ENCODE data around the gene CDH13.

CDH13 gene

DNA sequence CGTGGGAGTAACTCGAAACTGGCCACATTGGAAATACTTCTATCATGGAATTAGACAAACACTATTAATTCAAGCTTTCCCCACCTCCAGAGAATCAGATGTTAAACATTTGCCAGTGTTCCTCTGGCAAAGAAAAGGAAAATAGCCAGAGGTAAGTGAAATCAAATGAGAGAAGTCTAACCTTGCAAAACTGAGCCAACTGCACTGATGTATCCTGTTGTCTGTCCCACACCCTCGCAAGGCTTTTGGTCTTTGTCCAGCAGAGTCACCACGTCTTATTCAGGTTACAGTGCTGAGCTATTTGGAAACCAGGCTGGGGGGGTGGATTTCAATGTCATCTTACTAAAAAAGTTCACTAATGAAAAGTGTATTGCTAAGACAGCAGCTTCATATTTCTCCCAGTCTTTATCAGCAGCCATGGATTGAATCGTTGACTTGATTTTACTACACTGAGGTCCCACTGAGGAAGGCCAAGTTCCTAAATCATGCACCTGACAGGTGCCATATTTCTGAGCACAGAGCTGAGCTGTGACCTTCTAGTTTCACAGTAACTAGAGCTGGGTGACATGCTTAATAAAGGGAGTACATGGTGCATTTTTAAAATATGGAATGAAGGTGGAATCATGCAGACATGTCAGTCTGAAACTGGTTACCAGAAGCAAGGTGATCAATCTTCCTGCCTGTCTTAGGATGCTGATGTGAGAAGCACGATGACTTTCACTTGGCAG lies 1095.9 kb downstream of the CDH13 start:
- no peak overlapping the region for H3K4me3 ChIP-seq (ENCODE audit: low read depth, low read length)

- H3K4me3 ChIP-seq (ENCODE audit: low read depth, low read length) = no peak overlapping the region
These were observed 1096.5 kb downstream of the CDH13 start for GRCh38 chr16:83723244-83723643.

DNA sequence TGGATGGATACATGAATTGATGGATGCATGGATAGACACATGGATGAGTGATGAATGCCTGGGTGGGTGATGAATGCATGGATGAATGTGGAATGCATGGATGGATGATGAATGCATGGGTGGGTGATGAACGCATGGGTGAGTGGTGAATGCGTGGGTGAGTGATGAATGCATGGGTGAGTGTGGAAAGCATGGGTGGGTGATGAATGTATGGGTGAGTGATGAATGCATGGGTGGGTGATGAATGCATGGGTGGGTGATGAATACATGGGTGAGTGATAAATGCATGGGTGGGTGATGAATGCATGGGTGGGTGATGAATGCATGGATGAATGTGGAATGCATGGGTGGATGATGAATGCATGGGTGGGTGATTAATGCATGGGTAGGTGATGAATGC lies 1097.1 kb downstream of the CDH13 start:
- no peak overlapping the region for H3K4me3 ChIP-seq (ENCODE audit: low read depth, low read length)

GRCh38 chr16:83724585-83724984 lies 1097.8 kb downstream of the CDH13 start:
- H3K4me3 ChIP-seq (ENCODE audit: low read depth, low read length) = no peak overlapping the region

DNA sequence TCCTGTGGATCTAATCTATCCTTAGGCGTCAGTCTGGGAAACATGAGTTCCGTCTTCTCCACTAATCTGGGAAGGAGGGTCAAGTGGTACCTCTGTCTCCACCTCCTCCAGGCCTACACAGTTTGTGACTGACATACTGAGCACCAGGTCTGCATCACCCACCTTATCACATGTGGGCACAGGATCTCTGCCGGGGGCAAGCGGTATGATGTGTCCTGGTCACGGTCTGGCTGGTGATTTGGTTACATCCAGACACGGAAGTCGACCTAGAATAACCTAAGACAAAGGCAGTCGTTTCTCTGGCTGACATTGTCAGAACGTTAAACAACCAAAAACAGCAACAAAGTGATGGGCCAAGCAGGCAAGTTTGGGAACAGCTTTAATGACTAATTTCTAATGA lies 1098.5 kb downstream of the CDH13 start:
- H3K4me3 ChIP-seq (ENCODE audit: low read depth, low read length) = no peak overlapping the region

GRCh38 chr16:83727018-83727417 lies 1100.2 kb downstream of the CDH13 start:
- no peak overlapping the region for H3K4me3 ChIP-seq (ENCODE audit: low read depth, low read length)

- no peak overlapping the region for H3K4me3 ChIP-seq (ENCODE audit: low read depth, low read length)
These were observed 1101.1 kb downstream of the CDH13 start for GRCh38 chr16:83727751-83728352.

DNA sequence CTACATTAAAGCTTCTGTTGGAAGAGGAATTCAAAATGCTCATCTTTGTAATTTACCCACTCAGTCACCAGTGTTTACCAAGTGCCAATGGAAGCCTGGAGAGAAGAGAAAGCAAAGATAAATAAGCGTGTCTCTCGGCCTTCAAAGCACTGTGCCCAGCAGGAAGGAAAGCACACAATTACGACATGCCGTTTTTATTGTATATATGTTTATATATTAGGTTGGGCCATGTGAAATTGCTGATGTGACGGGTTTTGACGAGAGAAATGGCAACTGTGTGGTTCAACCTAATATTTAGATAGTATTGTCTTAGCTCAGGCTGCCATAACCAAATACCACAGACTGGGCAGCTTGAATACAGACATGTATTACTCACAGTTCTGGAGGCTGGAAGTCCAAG lies 1101.7 kb downstream of the CDH13 start:
- no peak overlapping the region for H3K4me3 ChIP-seq (ENCODE audit: low read depth, low read length)

GRCh38 chr16:83730812-83731211 lies 1104.0 kb downstream of the CDH13 start:
- H3K4me3 ChIP-seq (ENCODE audit: low read depth, low read length) = no peak overlapping the region

DNA sequence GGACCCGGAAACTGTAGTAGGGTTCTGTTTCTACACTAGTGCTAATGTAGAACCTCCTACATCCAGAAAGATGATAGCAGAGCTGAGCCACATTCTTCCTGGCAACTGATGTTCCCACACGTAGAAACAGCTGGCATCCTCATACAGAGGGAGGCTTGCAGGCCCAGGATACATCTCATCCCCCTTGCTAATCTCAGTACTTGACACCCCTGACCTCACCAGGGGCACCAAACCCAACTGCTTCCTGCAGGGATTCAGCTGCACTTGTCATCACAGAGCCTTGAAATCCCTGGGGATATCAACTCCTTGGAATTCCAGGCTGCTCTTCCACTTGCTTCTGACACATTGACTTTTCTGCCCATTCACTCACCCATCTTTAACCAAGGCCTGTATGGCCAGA lies 1105.8 kb downstream of the CDH13 start:
- H3K4me3 ChIP-seq (ENCODE audit: low read depth, low read length) = no peak overlapping the region

GRCh38 chr16:83733301-83733700 lies 1106.5 kb downstream of the CDH13 start:
- no peak overlapping the region for H3K4me3 ChIP-seq (ENCODE audit: low read depth, low read length)

GRCh38 chr16:83734136-83734535 lies 1107.4 kb downstream of the CDH13 start:
- H3K4me3 ChIP-seq (ENCODE audit: low read depth, low read length) = no peak overlapping the region

- no peak overlapping the region for H3K4me3 ChIP-seq (ENCODE audit: low read depth, low read length)
These were observed 1111.1 kb downstream of the CDH13 start for GRCh38 chr16:83737729-83738354.

- no peak overlapping the region for H3K4me3 ChIP-seq (ENCODE audit: low read depth, low read length)
These were observed 1112.2 kb downstream of the CDH13 start for GRCh38 chr16:83738923-83739503.

- no peak overlapping the region for H3K4me3 ChIP-seq (ENCODE audit: low read depth, low read length)
These were observed 1115.5 kb downstream of the CDH13 start for GRCh38 chr16:83742124-83742899.

- H3K4me3 ChIP-seq (ENCODE audit: low read depth, low read length) = no peak overlapping the region
These were observed 1116.5 kb downstream of the CDH13 start for GRCh38 chr16:83743241-83743640.

GRCh38 chr16:83743720-83744119 lies 1117.0 kb downstream of the CDH13 start:
- no peak overlapping the region for H3K4me3 ChIP-seq (ENCODE audit: low read depth, low read length)

- no peak overlapping the region for H3K4me3 ChIP-seq (ENCODE audit: low read depth, low read length)
These were observed 1117.7 kb downstream of the CDH13 start for GRCh38 chr16:83744441-83744981.

- H3K4me3 ChIP-seq (ENCODE audit: low read depth, low read length) = no peak overlapping the region
These were observed 1119.8 kb downstream of the CDH13 start for GRCh38 chr16:83746611-83747010.

DNA sequence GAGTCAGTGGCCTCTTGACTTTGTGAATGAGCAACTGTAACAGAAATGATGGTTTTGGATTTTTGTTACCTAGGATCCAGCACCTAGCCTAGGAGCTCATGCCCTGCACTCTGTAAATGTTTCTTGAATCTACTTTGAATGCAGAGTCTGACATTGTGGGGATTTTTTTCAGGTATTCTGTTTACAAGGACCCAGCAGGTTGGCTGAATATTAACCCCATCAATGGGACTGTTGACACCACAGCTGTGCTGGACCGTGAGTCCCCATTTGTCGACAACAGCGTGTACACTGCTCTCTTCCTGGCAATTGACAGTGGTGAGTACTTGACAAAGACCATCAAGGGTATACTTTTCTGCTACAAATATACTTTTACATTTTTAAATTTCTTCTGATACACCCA lies 1121.2 kb downstream of the CDH13 start:
- H3K4me3 ChIP-seq (ENCODE audit: low read depth, low read length) = no peak overlapping the region

GRCh38 chr16:83755391-83755790 lies 1128.6 kb downstream of the CDH13 start:
- no peak overlapping the region for H3K4me3 ChIP-seq (ENCODE audit: low read depth, low read length)
